Activated naive CD8-positive, alpha-beta T cell treated with anti-CD3 and anti-CD28 coated beads, Interleukin-2, amount 50 U/mL, for 16 hours (primary cell): Measurements from ENCODE around the gene CHRNB1.

Experiments used
- DNase-seq: peaks from one replicate; pipeline ENCODE4 v3.0.0-alpha.2; 2020; ENCODE audit warnings: low read depth, low spot score

The CHRNB1 gene

GRCh38 chr17:7415784-7416183 is 29.1 kb upstream of the CHRNB1 start:
- DNase-seq: no peak

- no peak for DNase-seq
Observed at GRCh38 chr17:7416323-7416722, 28.5 kb upstream of the CHRNB1 start.

- DNase-seq: no peak
Observed at GRCh38 chr17:7417056-7417655, 27.7 kb upstream of the CHRNB1 start.

GRCh38 chr17:7418472-7419152 is 26.2 kb upstream of the CHRNB1 start:
- DNase-seq: no peak

- no peak for DNase-seq
Observed at GRCh38 chr17:7419819-7420610, 24.8 kb upstream of the CHRNB1 start, which contains the start of gene SPEM1. Gene SPEM1 (plus strand): TSS chr17:7420324. CDS start chr17:7420385, 61 bp downstream.

GRCh38 chr17:7421186-7421585 is 23.7 kb upstream of the CHRNB1 start:
- DNase-seq: no peak

GRCh38 chr17:7423679-7424078 is 21.2 kb upstream of the CHRNB1 start:
- DNase-seq: no peak

GRCh38 chr17:7425316-7425715 is 19.5 kb upstream of the CHRNB1 start, which contains the start of gene SPEM2:
Gene SPEM2 (plus strand): TSS chr17:7425616. CDS start chr17:7425689, 73 bp downstream.
- no peak for DNase-seq

- DNase-seq: no peak
Observed at GRCh38 chr17:7425756-7426155, 19.1 kb upstream of the CHRNB1 start.

- DNase-seq: no peak
Observed at GRCh38 chr17:7426203-7426863, 18.5 kb upstream of the CHRNB1 start.

GRCh38 chr17:7426896-7427489 is 17.9 kb upstream of the CHRNB1 start:
- DNase-seq: no peak

- DNase-seq: no peak
Observed at GRCh38 chr17:7427549-7427948, 17.3 kb upstream of the CHRNB1 start.

GRCh38 chr17:7428557-7428956 is 16.3 kb upstream of the CHRNB1 start, which contains the start of gene SPEM3:
Gene SPEM3 (plus strand): TSS chr17:7428857. CDS start chr17:7428903, 46 bp downstream.
- DNase-seq: no peak

GRCh38 chr17:7429722-7430121 is 15.1 kb upstream of the CHRNB1 start:
- no peak for DNase-seq

- no peak for DNase-seq
Observed at GRCh38 chr17:7431231-7431630, 13.6 kb upstream of the CHRNB1 start.

- no peak for DNase-seq
Observed at GRCh38 chr17:7432296-7432695, 12.6 kb upstream of the CHRNB1 start.

GRCh38 chr17:7435676-7436555 is 8.9 kb upstream of the CHRNB1 start:
- no peak for DNase-seq

- DNase-seq: peak; percentile 63
Observed at GRCh38 chr17:7436556-7437368, 8.1 kb upstream of the CHRNB1 start.

- no peak for DNase-seq
Observed at GRCh38 chr17:7437369-7437863, 7.4 kb upstream of the CHRNB1 start.
